ENCODE data around the gene YPEL5. TPM values are rescaled to one million over a fixed set of nuclear protein-coding genes. Genes with fewer than 3 reads are reported as not detected.

The YPEL5 gene
- total RNA-seq, 1 experiment from 2014 or later: 62.5 TPM

DNA sequence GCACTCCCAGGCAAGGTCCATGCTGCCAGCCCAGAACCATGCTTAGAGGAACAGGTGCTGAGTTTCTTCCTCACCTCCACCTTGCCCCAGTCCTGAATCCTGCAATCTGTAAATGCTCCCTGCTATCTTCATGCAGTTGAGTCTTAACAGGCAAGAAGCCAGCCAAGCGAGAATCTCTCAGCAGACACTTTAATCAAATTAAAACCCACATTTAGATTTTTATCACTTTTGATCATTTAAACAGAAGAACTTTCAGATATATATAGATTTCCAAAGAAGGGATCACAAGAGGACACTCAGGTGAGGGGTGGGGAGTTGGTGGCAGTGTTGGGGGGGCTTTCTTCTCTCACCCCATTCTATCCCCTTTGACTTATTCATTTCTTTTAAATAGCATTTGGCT is 58.6 kb downstream of the YPEL5 start:
- peaks cover 6% of the 10 kb centered on the region for H3K4me1 Mint-ChIP-seq (ENCODE audit: insufficient read depth, unreplicated experiment)
- ChIA-PET CTCF (interaction anchor here (10.4 to 12.8 kb wide), 2 partner anchors 40 to 503 kb away, joined by 206 to 471 read pairs; no protein-coding TSS in a partner anchor), POLR2A (no interaction called here)
- no TSS peak for BruUV-seq (replicated peaks)
- H3K36me3 Mint-ChIP-seq (ENCODE audit: insufficient read depth, unreplicated experiment): no peaks in the 10 kb centered on the region
- TF ChIP-seq, protein P1, sequence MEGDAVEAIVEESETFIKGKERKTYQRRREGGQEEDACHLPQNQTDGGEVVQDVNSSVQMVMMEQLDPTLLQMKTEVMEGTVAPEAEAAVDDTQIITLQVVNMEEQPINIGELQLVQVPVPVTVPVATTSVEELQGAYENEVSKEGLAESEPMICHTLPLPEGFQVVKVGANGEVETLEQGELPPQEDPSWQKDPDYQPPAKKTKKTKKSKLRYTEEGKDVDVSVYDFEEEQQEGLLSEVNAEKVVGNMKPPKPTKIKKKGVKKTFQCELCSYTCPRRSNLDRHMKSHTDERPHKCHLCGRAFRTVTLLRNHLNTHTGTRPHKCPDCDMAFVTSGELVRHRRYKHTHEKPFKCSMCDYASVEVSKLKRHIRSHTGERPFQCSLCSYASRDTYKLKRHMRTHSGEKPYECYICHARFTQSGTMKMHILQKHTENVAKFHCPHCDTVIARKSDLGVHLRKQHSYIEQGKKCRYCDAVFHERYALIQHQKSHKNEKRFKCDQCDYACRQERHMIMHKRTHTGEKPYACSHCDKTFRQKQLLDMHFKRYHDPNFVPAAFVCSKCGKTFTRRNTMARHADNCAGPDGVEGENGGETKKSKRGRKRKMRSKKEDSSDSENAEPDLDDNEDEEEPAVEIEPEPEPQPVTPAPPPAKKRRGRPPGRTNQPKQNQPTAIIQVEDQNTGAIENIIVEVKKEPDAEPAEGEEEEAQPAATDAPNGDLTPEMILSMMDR (IDR thresholded peaks at IDR 0.05; ENCODE audit: unreplicated experiment): no peak
- intact Hi-C loops (cut with micrococcal nuclease): loop anchor here (10.0 kb wide), 1 partner anchor 969 kb away; no protein-coding TSS in a partner anchor
- no peak for DNase-seq (ENCODE audit: unreplicated experiment)
- H3K27ac Mint-ChIP-seq (ENCODE audit: low read depth, unreplicated experiment): no peak overlapping the region
- no peak overlapping the region for H3K4me3 Mint-ChIP-seq (ENCODE audit: unreplicated experiment)
- H3K27me3 Mint-ChIP-seq (ENCODE audit: insufficient read depth, unreplicated experiment): no peaks in the 10 kb centered on the region
- no peaks in the 10 kb centered on the region for H3K9me3 Mint-ChIP-seq (ENCODE audit: unreplicated experiment)

DNA sequence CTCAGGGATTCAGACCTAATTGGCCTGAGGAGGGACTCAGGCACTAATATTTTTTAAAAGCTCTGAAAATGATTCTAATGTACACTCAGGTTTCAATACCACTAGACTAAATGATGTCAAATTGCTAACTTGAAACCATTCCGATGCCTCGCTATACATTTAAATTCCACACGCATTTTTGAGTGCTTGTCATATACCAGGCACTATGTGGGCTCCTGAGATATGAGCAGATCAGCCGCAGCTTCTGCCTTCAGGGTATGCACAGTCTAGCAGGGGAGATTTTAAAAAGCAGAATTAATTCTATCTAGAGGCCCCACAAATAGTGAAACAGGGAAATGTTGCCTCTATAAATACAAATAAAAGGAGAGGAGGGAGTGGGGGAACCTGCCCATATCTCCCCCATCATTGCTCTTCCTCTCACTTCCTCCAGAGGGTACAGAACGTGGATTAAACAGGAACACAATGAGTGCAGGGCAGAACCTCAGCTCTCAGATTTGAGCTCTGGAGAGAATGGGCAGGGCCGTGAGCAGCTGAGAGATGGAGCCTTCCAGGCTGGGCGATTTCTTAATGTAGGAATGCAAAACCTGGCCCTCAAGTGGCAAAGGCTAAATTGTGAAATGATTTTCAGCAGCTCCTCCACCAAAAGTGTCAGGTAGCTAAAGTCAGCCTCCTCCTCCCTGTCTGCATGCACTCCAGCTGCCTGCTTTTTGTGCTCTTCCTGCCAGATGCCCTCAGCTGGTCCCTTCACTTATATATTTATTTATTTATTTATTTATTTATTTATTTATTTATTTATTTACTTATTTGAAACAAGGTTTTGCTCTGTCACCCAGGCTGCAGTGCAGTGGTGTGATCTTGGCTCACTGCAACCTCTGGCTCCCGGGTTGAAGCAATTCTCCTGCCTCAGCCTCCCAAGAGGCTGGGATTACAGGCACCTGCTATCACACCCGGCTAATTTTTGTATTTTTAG is 59.9 kb downstream of the YPEL5 start:
- Mint-ChIP-seq H3K36me3 (ENCODE audit: insufficient read depth, unreplicated experiment) (no peaks in the 10 kb centered on the region), H3K4me3 (ENCODE audit: unreplicated experiment) (no peak overlapping the region), H3K9me3 (ENCODE audit: unreplicated experiment) (no peaks in the 10 kb centered on the region), H3K27me3 (ENCODE audit: insufficient read depth, unreplicated experiment) (no peaks in the 10 kb centered on the region), H3K27ac (ENCODE audit: low read depth, unreplicated experiment) (no peak overlapping the region), H3K4me1 (ENCODE audit: insufficient read depth, unreplicated experiment) (peaks cover 6% of the 10 kb centered on the region)
- BruUV-seq (replicated peaks): no TSS peak
- DNase-seq (ENCODE audit: unreplicated experiment): peak; percentile 47
- intact Hi-C loops (cut with micrococcal nuclease): loop anchor here (2.0 to 10.0 kb wide), 2 partner anchors 116 to 968 kb away; no protein-coding TSS in a partner anchor
- POLR2A ChIA-PET: interaction anchor here (1.9 to 3.0 kb wide), 2 partner anchors 41 to 505 kb away, joined by 8 to 36 read pairs; no protein-coding TSS in a partner anchor
- CTCF ChIA-PET: interaction anchor here (0.6 to 12.8 kb wide), 19 partner anchors 12 to 1867 kb away, joined by 3 to 471 read pairs (median 6); no protein-coding TSS in a partner anchor
- TF ChIP-seq, protein P1 (IDR thresholded peaks at IDR 0.05; ENCODE audit: unreplicated experiment): no peak

DNA sequence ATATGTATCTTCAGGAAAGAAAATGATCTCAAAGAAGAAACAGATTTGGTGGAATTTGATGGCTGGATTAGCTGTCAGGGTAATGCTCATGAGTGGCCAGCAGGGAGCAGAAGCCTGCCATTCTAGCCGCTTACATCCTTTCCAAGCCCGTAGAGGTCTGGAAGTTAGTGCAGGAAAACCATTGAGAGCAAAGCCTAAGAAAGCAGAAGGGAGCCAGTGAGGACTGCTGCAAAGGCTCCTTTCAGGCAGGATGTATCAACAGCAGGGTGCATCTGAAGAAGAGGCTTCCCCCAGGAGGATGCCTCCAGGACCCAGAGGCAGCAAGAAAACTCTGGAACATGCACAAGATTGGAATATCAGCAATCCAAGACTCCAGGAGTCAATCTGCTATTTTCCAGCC is 61.6 kb downstream of the YPEL5 start:
- intact Hi-C loops (cut with micrococcal nuclease): loop anchor here (1.0 to 10.0 kb wide), 6 partner anchors 43 to 966 kb away; no protein-coding TSS in a partner anchor
- POLR2A ChIA-PET: interaction anchor here (1.1 to 3.0 kb wide), 3 partner anchors 18 to 504 kb away, joined by 3 to 36 read pairs (median 8); no protein-coding TSS in a partner anchor
- no peak overlapping the region for H3K4me3 Mint-ChIP-seq (ENCODE audit: unreplicated experiment)
- peak; percentile 73 for DNase-seq (ENCODE audit: unreplicated experiment)
- CTCF ChIA-PET: interaction anchor here (0.6 to 12.8 kb wide), 60 partner anchors 10 to 960 kb away, joined by 3 to 471 read pairs (median 4); partner anchors contain the start of gene LCLAT1
- no peaks in the 10 kb centered on the region for H3K27me3 Mint-ChIP-seq (ENCODE audit: insufficient read depth, unreplicated experiment)
- H3K9me3 Mint-ChIP-seq (ENCODE audit: unreplicated experiment): no peaks in the 10 kb centered on the region
- TF ChIP-seq, protein P1 (IDR thresholded peaks at IDR 0.05; ENCODE audit: unreplicated experiment): peak; percentile 90
- no peak overlapping the region for H3K27ac Mint-ChIP-seq (ENCODE audit: low read depth, unreplicated experiment)
- H3K36me3 Mint-ChIP-seq (ENCODE audit: insufficient read depth, unreplicated experiment): no peaks in the 10 kb centered on the region
- BruUV-seq (replicated peaks): no TSS peak
- H3K4me1 Mint-ChIP-seq (ENCODE audit: insufficient read depth, unreplicated experiment): peaks cover 6% of the 10 kb centered on the region

DNA sequence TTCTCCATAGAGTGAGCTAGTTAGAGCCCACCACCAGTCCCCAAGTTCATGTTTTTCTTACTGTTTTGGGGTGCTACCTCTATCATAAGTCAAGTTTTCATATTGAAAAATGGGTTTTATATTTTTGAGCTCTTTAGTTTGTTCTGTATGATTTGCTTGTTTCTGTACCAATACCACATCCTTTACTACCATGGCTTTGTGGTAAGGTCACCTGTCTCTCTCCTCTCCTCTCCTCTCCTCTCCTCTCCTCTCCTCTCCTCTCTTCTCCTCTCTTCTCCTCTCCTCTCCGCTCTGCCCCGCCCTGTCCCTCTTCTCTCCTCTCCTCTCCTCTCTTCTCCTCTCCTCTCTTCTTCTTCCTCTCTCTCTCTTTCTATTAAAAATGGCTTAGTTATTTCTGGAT is 62.4 kb downstream of the YPEL5 start:
- Mint-ChIP-seq H3K27me3 (ENCODE audit: insufficient read depth, unreplicated experiment) (no peaks in the 10 kb centered on the region), H3K9me3 (ENCODE audit: unreplicated experiment) (no peaks in the 10 kb centered on the region), H3K4me3 (ENCODE audit: unreplicated experiment) (no peak overlapping the region), H3K4me1 (ENCODE audit: insufficient read depth, unreplicated experiment) (peaks cover 6% of the 10 kb centered on the region), H3K27ac (ENCODE audit: low read depth, unreplicated experiment) (no peak overlapping the region), H3K36me3 (ENCODE audit: insufficient read depth, unreplicated experiment) (no peaks in the 10 kb centered on the region)
- TF ChIP-seq, protein P1 (IDR thresholded peaks at IDR 0.05; ENCODE audit: unreplicated experiment): no peak
- POLR2A ChIA-PET: interaction anchor here (1.1 to 1.4 kb wide), 2 partner anchors 44 to 316 kb away, joined by 3 to 4 read pairs; no protein-coding TSS in a partner anchor
- intact Hi-C loops (cut with micrococcal nuclease): loop anchor here (10.0 kb wide), 1 partner anchor 966 kb away; no protein-coding TSS in a partner anchor
- BruUV-seq (replicated peaks): no TSS peak
- CTCF ChIA-PET: interaction anchor here (0.6 to 12.8 kb wide), 46 partner anchors 9 to 1729 kb away, joined by 3 to 471 read pairs (median 4); partner anchors contain the start of gene LCLAT1
- no peak for DNase-seq (ENCODE audit: unreplicated experiment)
